ENCODE measurements around the gene TACC3.

Gene TACC3

DNA sequence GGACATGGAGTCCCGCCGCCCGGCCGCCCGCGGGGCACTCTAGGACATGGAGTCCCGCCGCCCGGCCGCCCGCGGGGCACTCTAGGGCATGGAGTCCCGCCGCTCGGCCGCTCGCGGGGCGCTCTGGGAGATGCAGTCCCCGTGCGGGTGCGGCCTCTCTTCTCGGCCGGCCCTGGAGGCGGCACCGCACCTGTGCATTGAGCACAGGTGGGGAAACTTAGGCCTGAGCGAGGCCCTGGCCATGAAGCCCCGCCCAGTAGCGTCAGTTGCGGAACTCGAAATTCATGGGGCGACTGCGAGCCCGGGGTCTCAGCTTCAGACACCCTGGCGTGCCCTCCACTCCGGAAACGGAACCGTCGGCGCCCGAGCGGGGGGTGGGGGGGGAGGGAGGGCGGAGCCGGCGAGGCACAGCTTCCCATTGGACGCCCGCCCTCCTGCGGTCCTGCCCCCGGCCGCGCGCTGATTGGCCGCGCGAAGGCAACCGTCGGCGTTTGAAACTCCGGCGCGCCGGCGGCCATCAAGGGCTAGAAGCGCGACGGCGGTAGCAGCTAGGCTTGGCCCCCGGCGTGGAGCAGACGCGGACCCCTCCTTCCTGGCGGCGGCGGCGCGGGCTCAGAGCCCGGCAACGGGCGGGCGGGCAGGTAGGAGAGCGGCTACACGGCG lies at the start of gene TACC3, which contains the start of gene TMEM129:
TSS of gene TACC3 (plus strand) at position 519 of the 663 bp plus-strand sequence. CDS start 1,901 bp downstream, outside the sequence.
TSS of gene TMEM129 (minus strand) at position 321 of the 663 bp plus-strand sequence. CDS start 486 bp downstream, outside the sequence.
- Histone ChIP-seq H3K4me1 (ENCODE audit: control insufficient read depth, insufficient read depth, low read length) (no peaks in the 10 kb centered on the region), H3K27ac (ENCODE audit: extremely low read depth, low read depth, low read length) (peak within 1 kb of the TSS; percentile 88), H3K9me3 (ENCODE audit: control insufficient read depth, insufficient read depth, low read depth, low read length) (no peaks in the 10 kb centered on the region), H3K36me3 (ENCODE audit: control insufficient read depth in 2 of 2, insufficient read depth in 1 of 2, low read length in 2 of 2) (peaks cover 9 to 65% of the 10 kb centered on the region in 2 experiments; a peak in 2 of 3 replicates), H3K4me3 (ENCODE audit: low read depth, low read length) (peak within 1 kb of the TSS; percentile 78)
- POLR2A ChIA-PET = interaction anchor here (0.6 to 3.4 kb wide), 9 partner anchors 9 to 149 kb away, joined by 3 to 44 read pairs (median 5); partner anchors contain the start of genes NSD2 and SLBP
- CTCF ChIA-PET = interaction anchor here (1.2 kb wide), 1 partner anchor 28 kb away, joined by 7 read pairs; no protein-coding TSS in a partner anchor
- no peak for TF ChIP-seq ZNF548 (tag by site-specific recombination; IDR thresholded peaks at IDR 0.05)
- no peak for TF ChIP-seq ZNF558 (tag by site-specific recombination; IDR thresholded peaks at IDR 0.05)
- peak; percentile 78; the same call in 1 of the 2 replicates for TF ChIP-seq KLF8 (tag by site-specific recombination; IDR thresholded peaks at IDR 0.05)
- 0 out of 2 replicates have a peak, but pooled peaks have one; percentile 5 for TF ChIP-seq GLIS1 (tag by site-specific recombination; IDR thresholded peaks at IDR 0.05)
- peak; percentile 96 for TF ChIP-seq ZBTB11 (tag by site-specific recombination; conservative IDR thresholded peaks at IDR 0.05; ENCODE audit: low read depth)
- TF ChIP-seq SCRT1 (tag by site-specific recombination; IDR thresholded peaks at IDR 0.05; ENCODE audit: borderline replicate concordance) = 0 out of 2 replicates have a peak, but pooled peaks have one; percentile 67
- 0 out of 2 replicates have a peak, but pooled peaks have one; percentile 50 for TF ChIP-seq KLF16 (tag by site-specific recombination; IDR thresholded peaks at IDR 0.05)
- TF ChIP-seq, protein P1, sequence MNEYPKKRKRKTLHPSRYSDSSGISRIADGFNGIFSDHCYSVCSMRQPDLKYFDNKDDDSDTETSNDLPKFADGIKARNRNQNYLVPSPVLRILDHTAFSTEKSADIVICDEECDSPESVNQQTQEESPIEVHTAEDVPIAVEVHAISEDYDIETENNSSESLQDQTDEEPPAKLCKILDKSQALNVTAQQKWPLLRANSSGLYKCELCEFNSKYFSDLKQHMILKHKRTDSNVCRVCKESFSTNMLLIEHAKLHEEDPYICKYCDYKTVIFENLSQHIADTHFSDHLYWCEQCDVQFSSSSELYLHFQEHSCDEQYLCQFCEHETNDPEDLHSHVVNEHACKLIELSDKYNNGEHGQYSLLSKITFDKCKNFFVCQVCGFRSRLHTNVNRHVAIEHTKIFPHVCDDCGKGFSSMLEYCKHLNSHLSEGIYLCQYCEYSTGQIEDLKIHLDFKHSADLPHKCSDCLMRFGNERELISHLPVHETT (tag by site-specific recombination; IDR thresholded peaks at IDR 0.05) = no peak
- no peak for TF ChIP-seq PRDM6 (tag by site-specific recombination; IDR thresholded peaks at IDR 0.05)
- no peak for TF ChIP-seq ZFHX2 (tag by site-specific recombination; conservative IDR thresholded peaks at IDR 0.05)
- TF ChIP-seq ZNF629 (tag by site-specific recombination; IDR thresholded peaks at IDR 0.05) = no peak
- TF ChIP-seq, protein P2, sequence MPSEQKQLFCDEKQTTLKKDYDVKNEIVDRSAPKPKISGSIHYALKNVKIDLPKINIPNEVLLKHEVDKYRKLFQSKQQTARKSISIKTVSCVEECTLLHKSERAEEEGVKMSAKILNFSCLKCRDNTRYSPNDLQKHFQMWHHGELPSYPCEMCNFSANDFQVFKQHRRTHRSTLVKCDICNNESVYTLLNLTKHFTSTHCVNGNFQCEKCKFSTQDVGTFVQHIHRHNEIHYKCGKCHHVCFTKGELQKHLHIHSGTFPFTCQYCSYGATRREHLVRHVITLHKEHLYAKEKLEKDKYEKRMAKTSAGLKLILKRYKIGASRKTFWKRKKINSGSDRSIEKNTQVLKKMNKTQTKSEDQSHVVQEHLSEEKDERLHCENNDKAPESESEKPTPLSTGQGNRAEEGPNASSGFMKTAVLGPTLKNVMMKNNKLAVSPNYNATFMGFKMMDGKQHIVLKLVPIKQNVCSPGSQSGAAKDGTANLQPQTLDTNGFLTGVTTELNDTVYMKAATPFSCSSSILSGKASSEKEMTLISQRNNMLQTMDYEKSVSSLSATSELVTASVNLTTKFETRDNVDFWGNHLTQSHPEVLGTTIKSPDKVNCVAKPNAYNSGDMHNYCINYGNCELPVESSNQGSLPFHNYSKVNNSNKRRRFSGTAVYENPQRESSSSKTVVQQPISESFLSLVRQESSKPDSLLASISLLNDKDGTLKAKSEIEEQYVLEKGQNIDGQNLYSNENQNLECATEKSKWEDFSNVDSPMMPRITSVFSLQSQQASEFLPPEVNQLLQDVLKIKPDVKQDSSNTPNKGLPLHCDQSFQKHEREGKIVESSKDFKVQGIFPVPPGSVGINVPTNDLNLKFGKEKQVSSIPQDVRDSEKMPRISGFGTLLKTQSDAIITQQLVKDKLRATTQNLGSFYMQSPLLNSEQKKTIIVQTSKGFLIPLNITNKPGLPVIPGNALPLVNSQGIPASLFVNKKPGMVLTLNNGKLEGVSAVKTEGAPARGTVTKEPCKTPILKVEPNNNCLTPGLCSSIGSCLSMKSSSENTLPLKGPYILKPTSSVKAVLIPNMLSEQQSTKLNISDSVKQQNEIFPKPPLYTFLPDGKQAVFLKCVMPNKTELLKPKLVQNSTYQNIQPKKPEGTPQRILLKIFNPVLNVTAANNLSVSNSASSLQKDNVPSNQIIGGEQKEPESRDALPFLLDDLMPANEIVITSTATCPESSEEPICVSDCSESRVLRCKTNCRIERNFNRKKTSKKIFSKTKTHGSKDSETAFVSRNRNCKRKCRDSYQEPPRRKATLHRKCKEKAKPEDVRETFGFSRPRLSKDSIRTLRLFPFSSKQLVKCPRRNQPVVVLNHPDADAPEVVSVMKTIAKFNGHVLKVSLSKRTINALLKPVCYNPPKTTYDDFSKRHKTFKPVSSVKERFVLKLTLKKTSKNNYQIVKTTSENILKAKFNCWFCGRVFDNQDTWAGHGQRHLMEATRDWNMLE (tag by site-specific recombination; conservative IDR thresholded peaks at IDR 0.05; ENCODE audit: low read depth) = peak; percentile 59
- peak; percentile 62; the same call in 1 of the 2 replicates for TF ChIP-seq ZBTB6 (tag by site-specific recombination; IDR thresholded peaks at IDR 0.05)
- peak; percentile 33; the same call in 1 of the 2 replicates for TF ChIP-seq ZSCAN30 (tag by site-specific recombination; IDR thresholded peaks at IDR 0.05)
- peak; percentile 57 for TF ChIP-seq ZIC2 (tag by site-specific recombination; IDR thresholded peaks at IDR 0.05)
- TF ChIP-seq PATZ1 (tag by site-specific recombination; IDR thresholded peaks at IDR 0.05) = peak; percentile 50; the same call in 1 of the 2 replicates
- no peak for TF ChIP-seq TCF7L2 (IDR thresholded peaks at IDR 0.05; ENCODE audit: borderline replicate concordance, low read depth, low read length)
- 0 out of 2 replicates have a peak, but pooled peaks have one; percentile 33 for TF ChIP-seq KLF9 (tag by site-specific recombination; IDR thresholded peaks at IDR 0.05; ENCODE audit: low read depth)
- peak; percentile 48; the same call in 1 of the 2 replicates for TF ChIP-seq ZNF837 (tag by site-specific recombination; IDR thresholded peaks at IDR 0.05)
- peak; percentile 67; the same call in 1 of the 2 replicates for TF ChIP-seq ZNF76 (tag by site-specific recombination; IDR thresholded peaks at IDR 0.05; ENCODE audit: borderline replicate concordance, low read depth)
- peak; percentile 75 for TF ChIP-seq SP3 (tag by site-specific recombination; IDR thresholded peaks at IDR 0.05)

Data from HEK293 (cell line).